ENCODE measurements around the gene IGF1.

Gene IGF1

DNA sequence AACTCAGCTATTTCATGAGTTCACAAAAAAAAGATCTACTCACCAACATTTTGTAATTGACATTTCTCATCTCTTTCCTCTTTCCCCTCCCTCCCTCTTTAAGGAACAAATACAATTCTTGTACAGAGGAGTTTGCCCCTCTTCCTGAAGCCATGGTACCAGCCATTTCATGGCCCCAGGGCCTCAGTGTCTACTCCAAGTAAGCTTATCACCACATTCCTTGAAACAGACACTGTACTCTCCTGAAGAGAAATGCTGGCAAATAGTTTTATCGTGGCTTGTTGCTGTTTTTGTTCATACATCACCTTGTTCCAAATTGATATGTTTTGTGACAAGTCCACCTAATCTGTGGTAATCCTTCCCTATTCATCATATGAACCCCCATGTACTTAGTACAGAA is 29.7 kb upstream of the IGF1 start:
- H3K4me3 ChIP-seq (ENCODE audit: control insufficient read depth, low read depth, low read length): no peak overlapping the region
- no peak for TF ChIP-seq CTCF (IDR thresholded peaks at IDR 0.05; ENCODE audit: control insufficient read depth, insufficient read depth, low read depth, low read length, missing control alignments)
- no peak for DNase-seq (ENCODE audit: low read depth)

GRCh38 chr12:102509123-102509626 is 28.8 kb upstream of the IGF1 start:
- no peak for TF ChIP-seq CTCF (IDR thresholded peaks at IDR 0.05; ENCODE audit: control insufficient read depth, insufficient read depth, low read depth, low read length, missing control alignments)
- DNase-seq (ENCODE audit: low read depth): no peak
- H3K4me3 ChIP-seq (ENCODE audit: control insufficient read depth, low read depth, low read length): no peak overlapping the region

DNA sequence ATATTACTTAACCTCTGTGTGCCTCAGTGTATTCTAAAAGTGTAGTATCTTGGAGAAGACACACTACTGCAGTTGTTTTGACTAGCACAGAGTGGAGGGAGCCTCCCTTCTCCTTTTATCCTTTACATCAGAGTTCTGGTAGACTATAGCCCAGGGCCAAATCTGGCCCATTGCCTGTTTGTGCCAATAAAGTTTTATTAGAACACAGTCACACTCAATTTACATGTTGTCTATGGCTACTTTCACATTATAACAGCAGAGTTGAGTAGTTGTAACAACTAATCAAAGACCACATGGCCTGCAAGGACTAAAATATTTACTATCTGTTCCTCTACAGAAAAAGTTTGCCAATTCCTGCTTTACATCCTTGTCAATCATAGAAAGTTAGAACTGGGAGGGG is 27.7 kb upstream of the IGF1 start:
- no peak for TF ChIP-seq CTCF (IDR thresholded peaks at IDR 0.05; ENCODE audit: control insufficient read depth, insufficient read depth, low read depth, low read length, missing control alignments)
- H3K4me3 ChIP-seq (ENCODE audit: control insufficient read depth, low read depth, low read length): no peak overlapping the region
- DNase-seq (ENCODE audit: low read depth): no peak

DNA sequence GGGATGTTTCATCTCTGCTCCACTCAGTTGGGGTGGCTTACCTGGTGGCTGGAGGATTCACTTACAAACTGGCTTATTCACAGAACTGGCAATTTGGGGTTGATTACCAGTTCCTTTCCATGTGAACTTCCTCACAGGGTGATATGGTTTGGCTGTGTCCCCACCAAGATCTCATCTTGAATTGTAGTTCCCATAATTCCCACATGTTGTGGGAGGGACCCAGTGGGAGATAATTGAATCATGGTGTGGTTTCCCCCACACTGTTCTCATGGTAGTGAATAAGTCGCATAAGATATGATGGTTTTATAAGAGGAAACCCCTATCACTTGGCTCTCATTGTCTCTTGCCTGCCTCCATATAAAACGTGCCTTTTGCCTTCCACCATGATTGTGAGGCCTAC is 26.9 kb upstream of the IGF1 start:
- no peak for TF ChIP-seq CTCF (IDR thresholded peaks at IDR 0.05; ENCODE audit: control insufficient read depth, insufficient read depth, low read depth, low read length, missing control alignments)
- no peak for DNase-seq (ENCODE audit: low read depth)
- H3K4me3 ChIP-seq (ENCODE audit: control insufficient read depth, low read depth, low read length): no peak overlapping the region

DNA sequence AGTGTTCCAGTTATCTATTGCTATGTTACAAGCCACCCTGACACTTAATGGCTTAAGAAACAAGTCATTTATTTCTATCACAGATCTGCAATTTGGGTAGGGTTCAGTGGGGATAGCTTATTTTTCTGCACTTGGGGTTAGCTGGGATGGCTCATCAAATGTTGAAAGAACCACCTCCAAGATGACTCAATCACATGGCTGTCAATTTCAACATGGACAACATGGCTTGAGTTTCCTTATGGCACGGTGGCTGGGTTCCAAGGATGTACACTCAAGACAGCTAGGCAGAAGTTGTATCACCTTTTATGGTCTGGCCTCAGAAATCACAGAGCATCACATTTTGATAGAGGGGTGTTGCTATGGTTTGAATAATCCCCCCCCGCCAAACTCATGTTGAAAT is 24.5 kb upstream of the IGF1 start:
- H3K4me3 ChIP-seq (ENCODE audit: control insufficient read depth, low read depth, low read length): no peak overlapping the region
- TF ChIP-seq CTCF (IDR thresholded peaks at IDR 0.05; ENCODE audit: control insufficient read depth, insufficient read depth, low read depth, low read length, missing control alignments): no peak
- DNase-seq (ENCODE audit: low read depth): no peak

- TF ChIP-seq CTCF (IDR thresholded peaks at IDR 0.05; ENCODE audit: control insufficient read depth, insufficient read depth, low read depth, low read length, missing control alignments): no peak
- no peak for DNase-seq (ENCODE audit: low read depth)
- no peak overlapping the region for H3K4me3 ChIP-seq (ENCODE audit: control insufficient read depth, low read depth, low read length)
Measured at GRCh38 chr12:102504280-102504679, 23.9 kb upstream of the IGF1 start.

- no peak for DNase-seq (ENCODE audit: low read depth)
- no peak for TF ChIP-seq CTCF (IDR thresholded peaks at IDR 0.05; ENCODE audit: control insufficient read depth, insufficient read depth, low read depth, low read length, missing control alignments)
Measured at GRCh38 chr12:102503831-102504230, 23.5 kb upstream of the IGF1 start.

More at GRCh38 chr12:102503831-102504230, 23.5 kb upstream of the IGF1 start:
- H3K4me3 ChIP-seq (ENCODE audit: control insufficient read depth, low read depth, low read length): no peak overlapping the region
